Ovary (tissue), 9 donors: ENCODE results near the gene S100A13. TPM values are rescaled to one million over a fixed set of nuclear protein-coding genes. Genes with fewer than 3 reads are reported as not detected.
"Not testable (repeated sequence)": the region's sequence is repeated elsewhere in the genome, so short reads cannot be mapped to it uniquely, and the experiment has no call there.

ENCODE experiments used
- DNase-seq, 5 donors: peaks; one replicate each; pipeline ENCODE4 v3.0.0-alpha.2; 2019 to 2020
- H3K27ac ChIP-seq, 2 donors: fragments of 200-600 bp; one replicate each; pipeline versions ENCODE4 v1.5.1 to v1.8.0; 2019 to 2022
- H3K27me3 ChIP-seq: fragments of 200-600 bp; one replicate; pipeline ENCODE4 v1.8.0; 2022
- H3K36me3 ChIP-seq: fragments of 200-600 bp; sonication (generic); one replicate; pipeline ENCODE4 v1.5.1; 2019
- H3K4me1 ChIP-seq: one replicate; pipeline ENCODE4 v1.8.1; 2013; ENCODE audit warnings: mild to moderate bottlenecking, moderate library complexity; ENCODE audit not compliant: insufficient read depth
- H3K4me3 ChIP-seq: fragments of 200-600 bp; sonication (generic); one replicate; pipeline ENCODE4 v1.5.1; 2017
- H3K9me3 ChIP-seq, 2 donors: fragments of 200-600 bp in 1 of 2; sonication (generic) in 1 of 2; one replicate each; pipeline versions ENCODE4 v1.5.1 to v1.8.1; 2013 to 2019; ENCODE audit warnings: mild to moderate bottlenecking in 1 of 2, moderate library complexity in 1 of 2
- EP300 ChIP-seq: sonication (generic); formaldehyde crosslinking; IDR thresholded peaks from one replicate; pipeline ENCODE4 v1.6.1; 2017; ENCODE audit warnings: antibody characterized with exemption
- POLR2A ChIP-seq: fragments of 450-650 bp; IDR thresholded peaks from one replicate; pipeline ENCODE4 v1.6.1; 2017; ENCODE audit warnings: antibody characterized with exemption, mild to moderate bottlenecking, moderate library complexity
- WGBS, 3 donors: extraction: QIAGEN DNeasy Blood & Tissue Kit in 1 of 3; methylation state at CpG; one replicate each; pipeline versions ENCODE4 v1.1.5 to v1.1.7; 2013 to 2017; 5-methylcytosine and 5-hydroxymethylcytosine counted together
- intact Hi-C, 4 donors: fragments of 100-400 bp; cut with DNase I; formaldehyde crosslinking; loops; one replicate each; pipeline versions ENCODE4 v1.11.0 to v1.15.1; 2022 to 2023
- polyA plus RNA-seq, 2 donors: library from polyadenylated mRNA; stranded (reverse); fragments of 200-250 nt in 1 of 2; fragments of 350-450 nt in 1 of 2; fragmentation: Illumina TruSeq in 1 of 2; extraction: RNeasy Lipid Tissue Mini Kit (QIAGEN cat#74804) in 1 of 2; gene quantifications; one replicate each; pipeline ENCODE4 v1.2.3, GENCODE V29; 2013 to 2014
- total RNA-seq, 7 donors: library from RNA; depleted of rRNA in 2 of 7; stranded (reverse); fragments of >200 nt in 2 of 7; fragmentation: NEBNext Ultra II Directional in 3 of 7; extraction: Animal tissue kit (Norgen Biotek cat#: 25700) in 3 of 7; gene quantifications; one replicate each; pipeline versions ENCODE4 v1.1.0 to v1.2.4, GENCODE V29; 2016 to 2023
- TF ChIP-seq, protein P1 (sequence below), 3 donors: fragments of 450-650 bp in 2 of 3; fragments of 200-600 bp in 1 of 3; IDR thresholded peaks; one replicate each; pipeline versions ENCODE4 v1.5.1 to v1.8.0; 2016 to 2022; ENCODE audit warnings: antibody characterized with exemption in 3 of 3, mild to moderate bottlenecking in 1 of 3
- donor health status: DM: no; HTN: no; CAD: no; lungs with moderate emphysema.
- donor health status: DM: no; HTN: no; CAD: no.
- donor health status: Bipolar disorder and iron deficiency.
- donor health status: DM: yes; HTN: yes; CAD: no.
- donor health status: DM: no; HTN: no; CAD: no.
- donor health status: DM: yes; HTN: yes; CAD: no.

S100A13 gene
- total and polyA plus RNA-seq, 9 donors = 73.2 to 560 (median 125) TPM

DNA sequence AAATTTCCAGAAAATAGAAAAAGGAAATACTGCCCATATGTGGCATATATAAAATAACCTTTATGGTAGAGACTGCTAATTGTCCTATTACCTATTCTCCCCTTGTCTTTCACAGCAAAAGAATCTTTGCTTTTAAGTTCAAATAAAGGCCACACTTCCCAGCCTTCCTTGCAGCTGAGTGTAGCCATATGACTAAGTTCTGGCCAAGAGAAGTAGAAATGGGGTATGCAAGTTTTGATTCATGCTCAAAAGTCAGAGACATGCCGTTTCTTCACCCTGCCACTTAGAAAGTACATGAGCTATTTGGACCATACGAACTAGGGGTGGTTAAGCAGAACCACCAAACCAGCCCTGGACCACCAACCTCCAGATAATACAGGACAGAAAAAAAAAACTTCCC, 43.3 kb downstream of the S100A13 start:
- 31 to 48% (median 47%) methylated on average over 2 of the region's 2 CpGs for WGBS, 3 donors
- no peak overlapping the region for H3K27ac ChIP-seq
- H3K4me1 ChIP-seq = peaks cover 15% of the 10 kb centered on the region
- TF ChIP-seq, protein P1, sequence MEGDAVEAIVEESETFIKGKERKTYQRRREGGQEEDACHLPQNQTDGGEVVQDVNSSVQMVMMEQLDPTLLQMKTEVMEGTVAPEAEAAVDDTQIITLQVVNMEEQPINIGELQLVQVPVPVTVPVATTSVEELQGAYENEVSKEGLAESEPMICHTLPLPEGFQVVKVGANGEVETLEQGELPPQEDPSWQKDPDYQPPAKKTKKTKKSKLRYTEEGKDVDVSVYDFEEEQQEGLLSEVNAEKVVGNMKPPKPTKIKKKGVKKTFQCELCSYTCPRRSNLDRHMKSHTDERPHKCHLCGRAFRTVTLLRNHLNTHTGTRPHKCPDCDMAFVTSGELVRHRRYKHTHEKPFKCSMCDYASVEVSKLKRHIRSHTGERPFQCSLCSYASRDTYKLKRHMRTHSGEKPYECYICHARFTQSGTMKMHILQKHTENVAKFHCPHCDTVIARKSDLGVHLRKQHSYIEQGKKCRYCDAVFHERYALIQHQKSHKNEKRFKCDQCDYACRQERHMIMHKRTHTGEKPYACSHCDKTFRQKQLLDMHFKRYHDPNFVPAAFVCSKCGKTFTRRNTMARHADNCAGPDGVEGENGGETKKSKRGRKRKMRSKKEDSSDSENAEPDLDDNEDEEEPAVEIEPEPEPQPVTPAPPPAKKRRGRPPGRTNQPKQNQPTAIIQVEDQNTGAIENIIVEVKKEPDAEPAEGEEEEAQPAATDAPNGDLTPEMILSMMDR (IDR thresholded peaks at IDR 0.05) = no peak
- no peak for TF ChIP-seq EP300
- H3K9me3 ChIP-seq = no peaks in the 10 kb centered on the region
- H3K36me3 ChIP-seq = no peaks in the 10 kb centered on the region
- no peak for DNase-seq
- H3K27me3 ChIP-seq = no peaks in the 10 kb centered on the region
- no peak overlapping the region for H3K4me3 ChIP-seq
- intact Hi-C loops = loop anchor here in 1 of 4 donors (5.0 kb wide), 1 partner anchor 33 kb away; the partner anchor contains the start of gene S100A14

DNA sequence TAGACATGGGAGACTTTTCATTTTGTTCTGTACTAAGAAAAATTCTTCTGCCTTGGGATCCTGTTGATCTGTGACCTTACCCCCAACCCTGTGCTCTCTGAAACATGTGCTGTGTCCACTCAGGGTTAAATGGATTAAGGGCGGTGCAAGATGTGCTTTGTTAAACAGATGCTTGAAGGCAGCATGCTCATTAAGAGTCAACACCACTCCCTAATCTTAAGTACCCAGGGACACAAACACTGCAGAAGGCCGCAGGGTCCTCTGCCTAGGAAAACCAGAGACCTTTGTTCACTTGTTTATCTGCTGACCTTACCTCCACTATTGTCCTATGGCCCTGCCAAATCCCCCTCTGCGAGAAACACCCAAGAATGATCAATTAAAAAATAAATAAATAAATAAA, 43.8 kb downstream of the S100A13 start:
- H3K9me3 ChIP-seq, DNase-seq, H3K4me3 ChIP-seq, H3K27me3 ChIP-seq, H3K36me3 ChIP-seq, H3K27ac ChIP-seq: not testable (repeated sequence)
- intact Hi-C loops = loop anchor here in 1 of 4 donors (5.0 kb wide), 1 partner anchor 34 kb away; the partner anchor contains the start of gene S100A14
- WGBS, 3 donors = 38 to 61% (median 52%) methylated on average over 3 of the region's 3 CpGs
- H3K4me1 ChIP-seq = peaks cover 14% of the 10 kb centered on the region

DNA sequence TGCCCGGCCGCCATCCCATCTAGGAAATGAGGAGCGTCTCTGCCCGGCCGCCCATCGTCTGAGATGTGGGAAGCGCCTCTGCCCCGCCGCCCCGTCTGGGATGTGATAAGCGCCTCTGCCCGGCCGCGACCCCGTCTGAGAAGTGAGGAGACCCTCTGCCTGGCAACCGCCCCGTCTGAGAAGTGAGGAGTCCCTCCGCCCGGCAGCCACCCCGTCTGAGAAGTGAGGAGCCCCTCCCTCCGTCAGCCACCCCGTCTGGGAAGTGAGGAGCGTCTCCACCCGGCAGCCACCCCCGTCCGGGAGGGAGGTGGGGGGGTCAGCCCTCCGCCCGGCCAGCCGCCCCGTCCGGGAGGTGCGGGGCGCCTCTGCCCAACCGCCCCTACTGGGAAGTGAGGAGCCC, 44.5 kb downstream of the S100A13 start:
- not testable (repeated sequence) for H3K27ac ChIP-seq, H3K9me3 ChIP-seq, H3K27me3 ChIP-seq, DNase-seq, H3K4me3 ChIP-seq, H3K36me3 ChIP-seq
- peaks cover 14% of the 10 kb centered on the region for H3K4me1 ChIP-seq
- WGBS, 3 donors = 94 to 95% (median 95%) methylated on average over 15 to 34 of the region's 34 CpGs
- intact Hi-C loops = loop anchor here in 1 of 4 donors (5.0 kb wide), 1 partner anchor 34 kb away; the partner anchor contains the start of gene S100A14

DNA sequence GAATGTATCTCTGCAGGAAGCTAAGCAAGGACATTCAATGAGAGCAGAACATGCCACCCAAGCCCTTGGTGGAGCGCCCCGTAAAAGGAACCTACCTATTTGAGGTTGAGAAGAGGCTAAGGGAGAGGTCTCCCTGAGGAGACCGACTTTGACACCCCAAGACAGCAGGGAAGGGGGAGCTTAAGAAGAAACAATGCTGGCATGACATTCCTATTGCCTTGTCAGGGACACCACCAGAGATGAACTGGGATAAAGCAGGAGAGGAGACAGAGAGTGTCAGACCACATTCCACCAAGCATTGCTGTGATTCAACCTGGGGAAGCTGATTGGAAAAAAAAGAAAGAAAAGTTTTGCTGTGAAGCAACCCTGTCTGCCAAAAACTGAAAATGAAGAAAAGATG, 48.4 kb downstream of the S100A13 start:
- H3K4me1 ChIP-seq = peaks cover 1% of the 10 kb centered on the region
- no peak overlapping the region for H3K27ac ChIP-seq
- no peaks in the 10 kb centered on the region for H3K27me3 ChIP-seq
- intact Hi-C loops = loop anchor here in 2 of 4 donors (5.0 to 10.0 kb wide), 3 partner anchors 46 to 196 kb away; partner anchors contain the start of genes ILF2 (in 1 of the 2), S100A1 (in 1 of the 2), S100A13 (in 1 of the 2) and SLC27A3 (in 1 of the 2)
- no peaks in the 10 kb centered on the region for H3K9me3 ChIP-seq
- no peaks in the 10 kb centered on the region for H3K36me3 ChIP-seq
- no peak overlapping the region for H3K4me3 ChIP-seq
- TF ChIP-seq EP300 (no peak), POLR2A (no peak)
- TF ChIP-seq, protein P1 (IDR thresholded peaks at IDR 0.05) = no peak
- no peak for DNase-seq
- 82 to 90% (median 87%) methylated on average over 3 of the region's 3 CpGs for WGBS, 3 donors

DNA sequence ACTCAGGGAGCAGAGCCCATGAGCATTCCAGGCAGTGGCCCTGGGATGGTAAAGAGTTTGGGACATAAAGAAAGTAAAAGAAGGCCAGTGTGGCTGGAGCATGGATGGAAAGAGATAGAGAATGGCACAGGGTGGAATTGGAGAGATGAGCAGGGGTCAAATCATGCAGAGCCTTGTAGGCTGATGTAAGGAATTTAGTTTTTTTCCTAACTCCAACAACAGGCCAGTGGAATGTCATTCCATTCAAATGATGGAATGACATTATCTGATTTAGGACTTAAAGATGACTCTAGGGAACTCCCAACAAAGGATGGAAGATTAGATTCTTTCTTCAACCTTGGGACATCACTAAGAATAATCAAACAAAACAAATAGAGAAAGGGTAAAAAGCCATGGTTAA, 48.8 kb downstream of the S100A13 start:
- DNase-seq = no peak
- intact Hi-C loops = loop anchor here in 2 of 4 donors (5.0 to 10.0 kb wide), 3 partner anchors 46 to 196 kb away; partner anchors contain the start of genes ILF2 (in 1 of the 2), S100A1 (in 1 of the 2), S100A13 (in 1 of the 2) and SLC27A3 (in 1 of the 2)
- TF ChIP-seq, protein P1 (IDR thresholded peaks at IDR 0.05) = no peak
- TF ChIP-seq POLR2A (no peak), EP300 (no peak)
- Histone ChIP-seq H3K4me3 (no peak overlapping the region), H3K9me3 (no peaks in the 10 kb centered on the region), H3K4me1 (peaks cover 1% of the 10 kb centered on the region), H3K36me3 (no peaks in the 10 kb centered on the region), H3K27ac (no peak overlapping the region), H3K27me3 (no peaks in the 10 kb centered on the region)
